ENCODE measurements around the gene NFIB. TPM values are rescaled to one million over a fixed set of nuclear protein-coding genes. Genes with fewer than 3 reads are reported as not detected.

The NFIB gene
- total and polyA plus RNA-seq, 2 of the 13 experiments (the other 11 are each of a cell fraction or from before 2014, with no cell fraction given): 0.98 to 4.6 TPM

- H3K4me2 ChIP-seq (ENCODE audit: low read depth, low read length): no peak overlapping the region
- peaks cover 0 to 6% of the 10 kb centered on the region in 2 experiments; a peak in 2 of 5 replicates for H3K27me3 ChIP-seq (ENCODE audit: control insufficient read depth in 1 of 2, insufficient read depth in 2 of 2, low read length in 2 of 2)
- H3K79me2 ChIP-seq (ENCODE audit: insufficient read depth, low read length): no peaks in the 10 kb centered on the region
- no TSS peak for BruUV-seq (replicated peaks)
- TF ChIP-seq ZNF124 (CRISPR knock-in tag; IDR thresholded peaks at IDR 0.05) (no peak), PBX3 (CRISPR knock-in tag; IDR thresholded peaks at IDR 0.05; ENCODE audit: borderline replicate concordance) (no peak), ZNF605 (CRISPR knock-in tag; IDR thresholded peaks at IDR 0.05) (no peak), ZNF225 (CRISPR knock-in tag; IDR thresholded peaks at IDR 0.05) (no peak), JUN (CRISPR knock-in tag; IDR thresholded peaks at IDR 0.05) (no peak), ZNF777 (CRISPR knock-in tag; IDR thresholded peaks at IDR 0.05) (no peak), ZNF30 (CRISPR knock-in tag; IDR thresholded peaks at IDR 0.05) (no peak)
- TF ChIP-seq, protein P1, sequence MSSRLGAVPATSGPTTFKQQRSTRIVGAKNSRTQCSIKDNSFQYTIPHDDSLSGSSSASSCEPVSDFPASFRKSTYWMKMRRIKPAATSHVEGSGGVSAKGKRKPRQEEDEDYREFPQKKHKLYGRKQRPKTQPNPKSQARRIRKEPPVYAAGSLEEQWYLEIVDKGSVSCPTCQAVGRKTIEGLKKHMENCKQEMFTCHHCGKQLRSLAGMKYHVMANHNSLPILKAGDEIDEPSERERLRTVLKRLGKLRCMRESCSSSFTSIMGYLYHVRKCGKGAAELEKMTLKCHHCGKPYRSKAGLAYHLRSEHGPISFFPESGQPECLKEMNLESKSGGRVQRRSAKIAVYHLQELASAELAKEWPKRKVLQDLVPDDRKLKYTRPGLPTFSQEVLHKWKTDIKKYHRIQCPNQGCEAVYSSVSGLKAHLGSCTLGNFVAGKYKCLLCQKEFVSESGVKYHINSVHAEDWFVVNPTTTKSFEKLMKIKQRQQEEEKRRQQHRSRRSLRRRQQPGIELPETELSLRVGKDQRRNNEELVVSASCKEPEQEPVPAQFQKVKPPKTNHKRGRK (CRISPR knock-in tag; IDR thresholded peaks at IDR 0.05): no peak
- no peak overlapping the region for H3K4me3 ChIP-seq (replicated peaks in 1 of 3; ENCODE audit: insufficient read depth in 1 of 3, low read depth in 2 of 3, low read length in 3 of 3)
- in situ Hi-C loops (cut with HindIII; ENCODE audit: extremely low pct_ligation_motif_present, low pct_unique_long_range_greater_than_20kb) (loop anchor here (10.0 kb wide), 1 partner anchor 220 kb away; no protein-coding TSS in a partner anchor), intact Hi-C loops (cut with micrococcal nuclease; ENCODE audit: unreplicated experiment) (no loop called here)
- no peak for ATAC-seq
- H3K27ac ChIP-seq (ENCODE audit: extremely low read length, insufficient read depth, low read length): no peak overlapping the region
- no peaks in the 10 kb centered on the region for H4K20me1 ChIP-seq (ENCODE audit: insufficient read depth, low read length)
- peaks cover 26% of the 10 kb centered on the region for H3K4me1 ChIP-seq (ENCODE audit: insufficient read depth, low read length)
- POLR2A ChIA-PET: no interaction called here
- no peak overlapping the region for H3K9ac ChIP-seq (ENCODE audit: insufficient read depth, low read depth, low read length)
- no peaks in the 10 kb centered on the region for H3K36me3 ChIP-seq (replicated peaks in 1 of 2; ENCODE audit: control insufficient read depth in 1 of 2, insufficient read depth in 2 of 2, low read length in 2 of 2)
- no peak overlapping the region for H2AFZ ChIP-seq (ENCODE audit: low read length)
- DNase-seq (ENCODE audit: low spot score): no peak
- no peak for FAIRE-seq
- CTCF ChIA-PET (ENCODE audit: low intra/inter-chr PET ratio, low total read pairs): no interaction called here
- H3K9me3 ChIP-seq (ENCODE audit: low read length): no peaks in the 10 kb centered on the region
Measured at GRCh38 chr9:14325147-14325546, 11.2 kb upstream of the NFIB start.

Measured in HepG2 (cell line).